Hepatic stellate cell (primary cell): ENCODE results near the gene PLPPR4.

Source experiments
- DNase-seq: peaks from one replicate; pipeline ENCODE4 v3.0.0; 2011; ENCODE audit warnings: low spot score

The PLPPR4 gene

DNA sequence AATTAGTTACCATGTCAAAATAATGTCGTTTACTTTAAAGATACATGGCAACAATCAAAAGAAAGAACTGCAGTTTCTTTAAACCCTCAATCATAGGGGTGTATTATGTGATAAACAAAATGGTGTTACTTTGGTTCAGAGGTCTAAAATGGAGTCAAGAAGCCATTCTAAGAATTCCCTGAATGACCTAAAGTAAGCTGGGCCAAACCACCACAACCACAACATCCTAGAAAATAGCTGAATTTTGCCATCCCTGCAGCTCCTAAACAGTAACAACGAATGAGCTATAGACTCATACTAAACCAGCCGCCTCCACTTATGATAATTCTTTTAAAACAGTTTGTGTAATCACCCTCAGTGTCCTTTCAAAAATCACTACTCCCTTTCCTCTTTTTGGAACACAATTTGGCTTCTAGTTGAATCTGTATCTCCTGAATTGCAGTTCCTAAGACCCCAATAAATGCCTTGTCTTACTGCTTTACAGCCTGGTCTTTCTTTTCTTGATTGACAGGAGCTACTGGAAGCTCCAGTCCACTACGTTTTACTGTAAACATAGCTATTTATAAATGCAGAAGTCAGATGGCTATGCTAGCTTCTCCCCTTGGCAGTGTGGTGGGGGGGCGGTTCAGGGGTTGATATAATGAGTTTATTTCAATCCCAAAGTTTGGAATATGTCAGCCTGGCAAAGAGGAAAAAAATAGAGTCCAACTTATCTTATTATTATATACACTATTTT lies 84.3 kb downstream of the PLPPR4 start:
- no peak for DNase-seq

DNA sequence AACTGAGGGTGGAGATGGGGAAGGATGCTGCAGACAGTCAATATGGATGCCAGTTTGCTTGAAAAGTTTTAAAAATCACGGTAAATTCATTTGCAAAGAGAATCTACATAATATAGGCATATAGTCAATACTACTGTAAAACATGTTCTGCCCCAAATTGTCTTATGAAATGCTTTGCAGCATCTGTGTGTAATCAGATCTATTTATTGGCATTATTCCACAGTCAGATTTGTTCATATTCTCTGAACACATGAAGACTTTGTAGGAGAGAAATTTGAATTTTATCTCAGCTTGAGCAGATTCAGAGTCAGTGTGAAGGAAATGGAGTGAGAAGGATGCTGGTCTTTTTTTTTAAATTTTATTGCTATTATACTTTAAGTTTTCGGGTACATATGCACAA lies 88.5 kb downstream of the PLPPR4 start:
- DNase-seq: no peak

DNA sequence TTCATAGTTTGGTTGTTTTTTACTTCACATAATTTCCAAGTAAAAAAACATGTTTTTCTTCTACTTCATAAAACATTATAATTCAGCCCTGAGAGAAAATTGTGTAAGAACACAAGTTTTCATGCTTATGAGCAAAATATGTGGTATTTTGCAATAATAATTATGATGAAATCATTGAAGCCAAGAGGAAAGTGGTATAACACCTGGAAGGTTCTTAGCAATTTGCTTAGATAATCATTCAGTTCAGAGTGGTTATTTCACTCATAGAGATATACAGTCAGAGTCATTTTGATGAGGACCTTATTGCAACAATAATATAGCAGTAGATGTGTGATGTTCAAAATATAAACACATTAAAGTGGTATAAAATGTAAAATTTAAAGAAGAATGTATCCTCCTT lies 94.5 kb downstream of the PLPPR4 start:
- no peak for DNase-seq
